ENCODE data around the gene JADE1. TPM values are rescaled to one million over a fixed set of nuclear protein-coding genes. Genes with fewer than 3 reads are reported as not detected.

Gene JADE1
- total RNA-seq, 1 experiment from 2014 or later: 192 TPM

DNA sequence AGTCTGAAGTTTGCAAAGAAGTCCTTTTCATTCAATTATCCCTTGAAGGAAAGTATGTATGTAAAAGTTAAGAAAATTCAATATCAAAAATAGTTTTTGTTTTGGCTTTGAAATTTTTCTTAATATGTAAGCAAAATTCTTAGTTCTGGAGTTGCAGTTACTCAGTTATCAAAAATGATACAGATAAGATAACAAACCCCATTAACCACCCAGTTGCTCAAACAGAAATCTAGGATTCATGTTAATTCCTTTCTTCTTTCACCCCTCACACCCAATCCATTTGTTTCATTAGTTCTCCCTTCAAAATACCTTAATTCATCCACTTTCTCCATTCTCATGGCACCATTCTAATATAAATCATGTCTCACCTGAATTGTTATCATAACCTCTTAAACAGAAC is 40.5 kb upstream of the JADE1 start:
- Mint-ChIP-seq H3K4me3 (no peak overlapping the region), H3K27me3 (ENCODE audit: low read depth) (no peaks in the 10 kb centered on the region), H3K36me3 (ENCODE audit: insufficient read depth in 1 of 3, low read depth in 3 of 3) (no peaks in the 10 kb centered on the region), H3K27ac (no peak overlapping the region; a peak in 1 of 7 replicates), H3K9me3 (no peaks in the 10 kb centered on the region), H3K4me1 (no peaks in the 10 kb centered on the region)
- Histone ChIP-seq H3K4me2 (ENCODE audit: insufficient read depth, insufficient read length, low read length) (no peak overlapping the region), H4K5ac (ENCODE audit: insufficient read length, low read depth, low read length) (no peak overlapping the region), H3K4me1 (ENCODE audit: insufficient read depth, low read length) (no peaks in the 10 kb centered on the region), H2BK120ac (ENCODE audit: low read depth, low read length, poor library complexity, severe bottlenecking) (no peak overlapping the region), H3K79me1 (ENCODE audit: insufficient read depth, low read depth, low read length, poor library complexity, severe bottlenecking) (no peaks in the 10 kb centered on the region), H4K8ac (replicated peaks; ENCODE audit: insufficient read length, low read depth, low read length) (no peak overlapping the region), H3K23ac (ENCODE audit: insufficient read length, low read depth, low read length) (no peak overlapping the region), H3K18ac (ENCODE audit: insufficient read length, low read depth, low read length) (no peak overlapping the region), H3K9me3 (ENCODE audit: control insufficient read depth, low read depth, low read length) (no peaks in the 10 kb centered on the region), H4K91ac (ENCODE audit: insufficient read length, low read depth, low read length) (no peak overlapping the region), H3K23me2 (ENCODE audit: insufficient read length, low read depth, low read length, poor library complexity, severe bottlenecking) (no peaks in the 10 kb centered on the region), H2AK5ac (ENCODE audit: insufficient read length, low read length) (no peak overlapping the region), H3T11ph (ENCODE audit: low read length) (no peak overlapping the region), H3K56ac (ENCODE audit: insufficient read length, low read depth, low read length) (no peak overlapping the region), H3K4ac (ENCODE audit: low read depth, low read length) (no peak overlapping the region), H3K14ac (ENCODE audit: insufficient read depth, low read length) (no peak overlapping the region), H3K79me2 (ENCODE audit: insufficient read depth, low read length) (no peaks in the 10 kb centered on the region), H4K20me1 (ENCODE audit: control insufficient read depth, insufficient read depth, insufficient read length) (no peaks in the 10 kb centered on the region), H2BK12ac (ENCODE audit: insufficient read length, low read depth, low read length) (no peak overlapping the region), H3K27me3 (ENCODE audit: insufficient read depth, low read length) (no peaks in the 10 kb centered on the region), H2BK15ac (ENCODE audit: low read depth, low read length) (no peak overlapping the region), H2AFZ (ENCODE audit: low read length) (no peak overlapping the region), H3K9ac (ENCODE audit: extremely low read depth, insufficient read length, low read length) (no peak overlapping the region), H2BK5ac (ENCODE audit: insufficient read length, low read length) (no peak overlapping the region), H3K27ac (ENCODE audit: insufficient read length, low read depth, low read length) (no peak overlapping the region), H2BK20ac (ENCODE audit: low read depth, low read length, poor library complexity, severe bottlenecking) (no peak overlapping the region)
- no peak for DNase-seq
- TF ChIP-seq, protein P1, sequence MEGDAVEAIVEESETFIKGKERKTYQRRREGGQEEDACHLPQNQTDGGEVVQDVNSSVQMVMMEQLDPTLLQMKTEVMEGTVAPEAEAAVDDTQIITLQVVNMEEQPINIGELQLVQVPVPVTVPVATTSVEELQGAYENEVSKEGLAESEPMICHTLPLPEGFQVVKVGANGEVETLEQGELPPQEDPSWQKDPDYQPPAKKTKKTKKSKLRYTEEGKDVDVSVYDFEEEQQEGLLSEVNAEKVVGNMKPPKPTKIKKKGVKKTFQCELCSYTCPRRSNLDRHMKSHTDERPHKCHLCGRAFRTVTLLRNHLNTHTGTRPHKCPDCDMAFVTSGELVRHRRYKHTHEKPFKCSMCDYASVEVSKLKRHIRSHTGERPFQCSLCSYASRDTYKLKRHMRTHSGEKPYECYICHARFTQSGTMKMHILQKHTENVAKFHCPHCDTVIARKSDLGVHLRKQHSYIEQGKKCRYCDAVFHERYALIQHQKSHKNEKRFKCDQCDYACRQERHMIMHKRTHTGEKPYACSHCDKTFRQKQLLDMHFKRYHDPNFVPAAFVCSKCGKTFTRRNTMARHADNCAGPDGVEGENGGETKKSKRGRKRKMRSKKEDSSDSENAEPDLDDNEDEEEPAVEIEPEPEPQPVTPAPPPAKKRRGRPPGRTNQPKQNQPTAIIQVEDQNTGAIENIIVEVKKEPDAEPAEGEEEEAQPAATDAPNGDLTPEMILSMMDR (conservative IDR thresholded peaks at IDR 0.05): no peak

Measured in H9 (cell line).